A549 treated with RU486 at 1 μM for 4 hours (cell line): ENCODE results near the gene CDK3. TPM values are rescaled to one million over a fixed set of nuclear protein-coding genes. Genes with fewer than 3 reads are reported as not detected.

Experiments used
- total RNA-seq: library from RNA; stranded (reverse); fragments of 200-300 nt; extraction: Qiagen RNA extraction; gene quantifications from 5 replicates; pipeline ENCODE4 v1.2.3, GENCODE V29; 2022; ENCODE audit warnings: low read depth

Gene CDK3
- 3.7 to 5.7 TPM (median 4.5 TPM) in 5 replicates for total RNA-seq

DNA sequence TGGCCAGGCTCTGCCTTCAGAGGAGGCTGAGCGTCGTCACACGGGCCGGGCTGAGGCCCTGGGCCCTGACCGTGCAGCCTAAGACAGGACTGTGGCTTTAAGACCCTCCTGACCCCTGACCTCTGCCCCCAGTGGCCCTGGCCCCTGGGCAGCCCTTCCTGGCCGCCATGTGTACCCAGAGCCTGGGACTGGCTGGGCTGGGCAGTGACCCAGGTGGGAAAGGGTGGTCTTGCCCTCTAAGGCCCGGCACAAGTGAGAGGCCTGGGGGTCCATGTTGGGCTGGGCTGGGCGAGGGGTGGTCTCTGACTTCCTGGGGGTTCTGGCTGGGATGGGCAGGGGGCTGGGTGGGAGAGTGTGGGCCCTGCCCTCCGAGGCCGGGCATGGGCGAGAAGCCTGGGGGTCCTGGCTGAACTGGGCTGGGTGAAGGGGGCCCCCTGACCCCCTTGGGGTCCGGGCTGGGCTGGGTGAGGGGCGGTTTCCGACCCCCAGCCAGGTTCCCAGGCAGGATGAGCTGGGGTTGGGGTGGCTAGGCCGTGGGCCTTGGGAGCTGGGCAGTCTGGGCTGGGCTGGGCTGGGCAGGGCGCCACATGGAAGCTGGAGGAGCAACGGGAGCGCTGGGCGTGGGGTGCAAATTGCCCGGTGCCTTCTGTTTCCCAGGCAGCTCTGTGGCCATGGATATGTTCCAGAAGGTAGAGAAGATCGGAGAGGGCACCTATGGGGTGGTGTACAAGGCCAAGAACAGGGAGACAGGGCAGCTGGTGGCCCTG is at the start of gene CDK3:
Gene CDK3, plus strand, starts transcription at position 101 of the 767 bp plus-strand sequence. Its CDS starts 571 bp downstream, at position 672.

DNA sequence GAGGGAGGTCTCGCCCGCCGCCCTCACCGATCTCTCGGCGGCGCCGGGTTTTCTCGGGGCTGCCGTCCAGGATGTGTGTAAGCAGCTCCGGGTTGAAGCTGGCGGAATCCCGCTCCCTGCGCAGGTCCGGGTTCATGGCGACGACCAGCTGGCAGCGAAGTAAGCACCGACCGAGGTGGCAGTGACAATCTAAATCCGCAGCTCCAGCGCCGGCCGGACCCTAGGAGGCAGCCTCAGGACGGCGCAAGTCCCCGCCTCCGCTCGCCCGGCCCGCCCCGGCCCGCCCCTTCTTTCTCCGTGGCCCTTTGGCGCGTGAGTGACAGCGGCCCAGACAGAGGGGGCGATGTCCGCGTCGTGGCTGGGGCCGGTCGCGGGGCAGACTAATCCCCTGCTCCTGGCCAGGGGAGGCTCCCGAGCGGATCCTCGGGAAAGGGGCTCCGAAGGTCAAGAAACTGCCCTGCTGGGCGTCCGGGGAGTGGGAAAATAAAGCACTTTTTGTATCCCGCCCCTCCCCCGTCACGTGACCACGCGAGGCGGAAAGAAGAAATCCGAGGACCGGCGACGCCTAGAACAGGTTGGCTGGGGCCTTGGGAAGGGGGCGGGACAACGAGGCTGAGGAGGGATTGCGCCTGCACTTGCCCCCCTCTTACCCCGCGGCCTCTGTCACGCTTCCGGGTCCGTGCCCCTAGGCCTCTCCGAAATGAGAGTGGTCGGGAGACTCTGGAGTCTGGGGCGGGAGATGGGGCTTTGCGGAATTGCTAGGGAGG is 21.5 kb upstream of the CDK3 start, which contains the start of the genes ACOX1 and TEN1:
Gene ACOX1, minus strand, starts transcription at position 229 of the 767 bp plus-strand sequence. Its CDS starts 93 bp downstream, at position 136.
Gene TEN1, plus strand, starts transcription at position 303 of the 767 bp plus-strand sequence. CDS start 6,953 bp downstream, outside the sequence.

DNA sequence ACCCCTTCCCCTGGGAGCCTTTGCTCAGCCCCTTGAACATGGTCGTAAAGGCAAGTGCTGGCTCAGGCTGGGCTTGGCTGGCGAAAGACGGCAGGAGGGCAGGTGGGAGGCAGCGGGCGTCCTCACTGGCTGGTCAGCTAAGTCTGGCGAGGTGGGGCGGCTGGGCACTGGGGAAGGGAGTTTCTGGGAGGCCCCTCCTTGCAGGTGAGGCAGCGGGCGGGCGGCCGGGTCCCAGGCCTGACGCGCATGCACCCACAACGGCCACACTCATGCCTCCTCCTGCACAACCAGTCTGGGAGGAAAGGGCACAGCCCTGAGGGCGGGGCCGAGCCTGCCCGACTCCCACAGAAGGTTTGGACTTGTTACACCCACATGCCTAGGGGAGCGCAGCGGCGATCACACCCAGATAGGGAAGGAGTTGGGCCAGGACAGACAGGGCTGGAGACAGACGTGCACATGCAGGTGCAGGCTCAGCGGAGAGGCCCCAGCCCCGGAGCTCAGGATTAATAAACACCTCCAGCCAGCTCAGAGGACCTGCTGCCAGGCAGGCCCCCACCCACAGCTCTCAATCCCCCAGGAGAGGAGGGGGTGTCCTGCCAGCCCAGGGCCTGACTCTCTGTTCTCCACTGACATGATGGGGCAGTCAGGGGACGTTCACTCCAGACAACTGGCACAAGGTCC is 26.6 kb downstream of the CDK3 start, which contains the start of gene EVPL:
Gene EVPL, minus strand, starts transcription at position 148 of the 681 bp plus-strand sequence. Its CDS starts 108 bp downstream, at position 40.

Other genes with a start within 250 kb of the CDK3 start
- 46.3 to 75.9 TPM (median 65.6 TPM) in 5 replicates for gene GALK1, start 235.7 kb upstream of the CDK3 start, total RNA-seq
- gene UNK, start 216.0 kb upstream of the CDK3 start, total RNA-seq = 22.5 to 32.7 TPM (median 31.2 TPM) in 5 replicates
- 3.5 to 4.4 TPM (median 3.9 TPM) in 5 replicates for gene UNC13D, start 156.5 kb upstream of the CDK3 start, total RNA-seq
- gene WBP2, start 145.5 kb upstream of the CDK3 start, total RNA-seq = 88.0 to 99.5 TPM (median 93.9 TPM) in 5 replicates
- 108 to 201 TPM (median 148 TPM) in 5 replicates for gene TRIM47, start 122.3 kb upstream of the CDK3 start, total RNA-seq
- gene TRIM65, start 103.9 kb upstream of the CDK3 start, total RNA-seq = 29.4 to 42.9 TPM (median 34.9 TPM) in 5 replicates
- gene MRPL38, start 96.0 kb upstream of the CDK3 start, total RNA-seq = 95.6 to 147 TPM (median 115 TPM) in 5 replicates
- 5.4 to 9.8 TPM (median 7.7 TPM) in 5 replicates for gene FBF1, start 59.8 kb upstream of the CDK3 start, total RNA-seq
- gene ACOX1, start 21.7 kb upstream of the CDK3 start, total RNA-seq = 14.9 to 20.3 TPM (median 16.5 TPM) in 5 replicates
- gene TEN1, start 21.6 kb upstream of the CDK3 start, total RNA-seq = 20.8 to 26.6 TPM (median 24.1 TPM) in 5 replicates
- 11.3 to 17.7 TPM (median 16.7 TPM) in 5 replicates for gene EVPL, start 26.5 kb downstream of the CDK3 start, total RNA-seq
- 80.0 to 91.6 TPM (median 81.8 TPM) in 5 replicates for gene SRP68, start 71.7 kb downstream of the CDK3 start, total RNA-seq
- 0.87 to 1.8 TPM (median 1.4 TPM) in 5 replicates for gene GALR2, start 73.9 kb downstream of the CDK3 start, total RNA-seq
- 0.07 to 0.51 TPM (median 0.27 TPM) in 5 replicates for gene ZACN, start 78.3 kb downstream of the CDK3 start, total RNA-seq
- 52.2 to 67.3 TPM (median 65.2 TPM) in 5 replicates for gene EXOC7, start 102.9 kb downstream of the CDK3 start, total RNA-seq
- gene FOXJ1, start 140.4 kb downstream of the CDK3 start, total RNA-seq = 0.19 to 0.42 TPM (median 0.37 TPM) in 5 replicates
- gene RNF157, start 239.6 kb downstream of the CDK3 start, total RNA-seq = 4.5 to 8.0 TPM (median 6.0 TPM) in 5 replicates